Stimulated activated CD4-positive, alpha-beta T cell treated with anti-CD3 and anti-CD28 coated beads, Interleukin-4, amount 100 ng/mL, for 48 hours (primary cell): ENCODE data around the gene HINFP.
"Not testable (repeated sequence)": the region's sequence is repeated elsewhere in the genome, so short reads cannot be mapped to it uniquely, and the experiment has no call there.

Source experiments
- DNase-seq, 2 donors: peaks; one replicate each; pipeline ENCODE4 v3.0.0-alpha.2; 2020; ENCODE audit warnings: low read depth in 2 of 2

The HINFP gene

DNA sequence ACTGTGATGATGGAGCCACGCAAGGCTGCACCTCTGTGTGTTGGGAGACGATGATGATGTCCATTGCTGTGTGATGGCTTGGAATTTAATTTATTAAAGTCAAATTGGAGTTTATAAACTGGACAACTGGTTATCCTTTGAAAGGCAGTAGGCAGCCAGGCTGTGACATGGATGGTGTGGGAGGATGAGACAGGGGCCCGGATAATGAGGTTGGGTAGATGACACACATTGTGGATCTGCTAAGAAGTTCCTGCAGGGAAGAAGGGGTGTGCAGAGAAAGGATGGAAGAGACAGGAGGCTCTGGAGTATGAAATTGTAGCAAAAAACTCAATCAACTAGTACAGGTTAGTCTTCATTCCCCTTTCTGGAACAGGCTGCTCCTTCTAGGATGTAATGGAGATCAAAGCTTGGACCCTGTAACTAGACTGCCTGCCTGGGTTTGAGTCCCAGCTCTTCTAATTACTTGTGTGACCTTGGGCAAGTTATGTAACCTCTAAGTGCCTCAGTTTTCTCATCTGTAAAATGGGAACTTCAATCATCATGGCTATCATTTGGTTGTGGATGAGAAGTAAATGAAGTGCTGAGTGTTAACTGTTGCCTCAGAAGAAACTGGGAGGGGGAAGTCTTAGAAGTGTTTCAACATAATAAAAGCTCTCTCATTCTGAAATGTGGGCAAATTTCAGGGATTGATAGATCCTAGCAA, 4.2 kb upstream of the HINFP start:
- no peak for DNase-seq

DNA sequence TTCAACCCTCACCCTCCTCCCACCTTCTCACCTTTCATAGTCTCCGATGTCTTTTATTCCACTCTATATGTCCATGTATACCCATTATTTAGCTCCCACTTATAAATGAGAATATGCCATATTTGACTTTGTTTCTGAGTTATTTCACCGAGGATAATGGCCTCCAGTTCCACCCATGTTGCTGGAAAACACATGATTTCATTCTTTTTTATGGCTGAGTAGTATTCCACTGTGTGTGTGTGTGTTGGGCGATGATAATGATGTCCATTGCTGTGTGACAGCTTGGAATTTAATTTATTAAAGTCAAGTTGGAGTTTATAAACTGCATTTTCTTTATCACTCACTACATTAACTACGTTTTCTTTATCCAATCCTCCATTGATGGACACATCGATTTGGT, 3.2 kb upstream of the HINFP start:
- DNase-seq: no peak

GRCh38 chr11:119118946-119119345, 2.4 kb upstream of the HINFP start:
- no peak for DNase-seq

- DNase-seq: no peak
Measured at GRCh38 chr11:119120639-119121007, 757 bp upstream of the HINFP start.

DNA sequence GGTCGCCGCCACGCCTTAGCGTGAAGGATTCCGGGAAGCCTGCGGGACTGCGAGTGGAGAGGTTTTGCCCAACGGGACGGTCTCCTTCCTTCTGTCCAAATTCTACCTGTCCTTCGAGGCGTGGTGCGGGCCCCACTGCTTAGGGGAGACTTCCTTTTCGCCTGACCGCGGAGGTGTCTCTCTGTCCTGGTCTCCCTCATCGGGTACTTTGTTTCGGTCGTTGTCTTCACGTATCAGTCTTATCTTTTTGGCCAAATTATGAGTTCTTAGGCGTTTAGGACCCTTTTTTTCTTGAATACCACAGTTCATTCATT, 388 bp downstream of the HINFP start:
- DNase-seq: no peak

GRCh38 chr11:119125821-119126220, 4.4 kb downstream of the HINFP start:
- no peak for DNase-seq

GRCh38 chr11:119126675-119127268, 5.4 kb downstream of the HINFP start:
- DNase-seq: no peak

- DNase-seq: no peak
Measured at GRCh38 chr11:119130662-119131061, 9.3 kb downstream of the HINFP start.

DNA sequence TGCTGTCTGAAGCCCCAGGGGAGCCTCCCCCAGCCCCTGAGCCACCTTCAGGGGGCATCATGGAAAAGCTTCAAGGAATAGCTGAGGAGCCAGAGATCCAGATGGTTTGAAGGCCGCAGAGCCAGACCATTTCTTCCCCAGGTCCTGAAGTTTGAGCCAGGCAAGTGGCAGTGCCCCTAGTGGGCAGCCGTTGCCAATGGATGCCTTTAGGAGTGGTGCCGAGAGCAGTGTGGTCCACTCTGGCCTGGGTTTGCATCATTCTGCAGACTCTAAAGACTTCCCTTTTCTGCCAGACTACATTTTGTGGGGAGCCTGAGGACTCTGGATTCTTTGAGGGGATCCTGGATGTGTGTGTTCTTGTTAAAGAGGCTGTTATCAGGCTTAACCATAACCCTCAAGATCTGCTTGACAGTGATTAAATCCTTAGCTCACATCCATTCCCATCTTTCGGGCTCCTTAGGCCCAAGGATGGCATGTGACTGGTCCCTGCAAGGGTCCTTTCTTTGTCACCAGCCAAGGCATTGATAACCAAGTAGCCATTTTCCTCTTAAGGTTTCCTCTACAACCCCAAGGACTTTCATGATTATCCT, 13.1 kb downstream of the HINFP start:
- no peak for DNase-seq

- DNase-seq: not testable (repeated sequence)
Measured at GRCh38 chr11:119139276-119139675, 17.9 kb downstream of the HINFP start.

- DNase-seq: no peak
Measured at GRCh38 chr11:119144825-119145486, 23.6 kb downstream of the HINFP start.

DNA sequence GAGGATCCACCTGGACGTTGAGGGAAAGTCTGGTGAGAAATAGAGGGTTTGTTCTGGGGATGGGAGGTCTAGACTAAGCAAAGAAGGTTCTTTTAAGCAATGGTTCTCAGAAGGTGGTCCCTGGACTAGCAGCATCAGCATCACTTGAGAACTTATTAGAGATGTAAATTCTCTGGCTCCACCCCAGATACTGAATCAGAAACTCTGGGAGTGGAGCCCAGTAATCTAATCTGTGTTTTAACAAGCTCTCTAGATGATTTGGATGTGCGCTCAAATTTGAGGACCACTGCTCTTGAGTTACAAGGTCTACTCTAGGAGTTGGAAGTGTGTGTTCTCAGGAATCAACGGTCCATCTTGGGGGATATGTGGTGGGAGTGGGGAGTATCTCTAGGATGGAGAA, 24.2 kb downstream of the HINFP start:
- no peak for DNase-seq

DNA sequence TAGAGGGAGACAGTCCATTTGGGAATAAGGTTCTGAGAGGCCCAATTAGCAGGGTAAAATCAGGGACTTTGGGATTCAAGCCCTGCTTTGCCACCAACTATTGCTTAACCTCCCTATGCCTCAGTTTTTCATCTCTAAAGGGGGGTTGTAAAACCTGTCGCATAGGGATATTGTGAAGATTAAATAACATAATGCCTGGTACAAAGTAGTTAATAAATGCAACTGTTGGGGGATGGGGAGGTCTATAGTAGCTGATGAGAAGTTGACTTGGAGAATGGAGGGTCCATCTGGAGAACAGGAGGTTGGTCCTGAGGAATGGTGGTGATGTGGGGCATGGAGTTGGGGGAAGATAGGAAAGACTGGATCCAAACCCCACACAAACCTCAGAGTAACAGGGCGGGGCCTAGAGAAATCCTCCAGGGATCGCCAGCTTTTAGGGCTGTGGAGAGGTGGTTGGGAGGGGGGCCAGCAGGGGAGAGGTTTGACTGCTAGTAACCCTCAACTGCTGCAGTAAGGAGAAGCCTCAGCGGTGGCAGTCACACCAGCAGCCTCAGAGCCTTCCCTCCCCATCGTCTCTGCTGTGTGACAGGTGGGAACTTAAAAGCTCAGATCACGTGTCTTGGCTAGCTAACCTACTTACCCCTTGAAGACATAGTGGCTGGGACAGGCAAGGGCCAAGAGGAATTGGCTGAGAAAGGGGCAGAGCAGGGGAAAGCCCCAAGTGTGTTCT, 26.4 kb downstream of the HINFP start:
- no peak for DNase-seq

- no peak for DNase-seq
Measured at GRCh38 chr11:119148720-119149017, 27.3 kb downstream of the HINFP start.

GRCh38 chr11:119149018-119149785, 27.8 kb downstream of the HINFP start, which contains the start of gene ABCG4:
TSS of gene ABCG4 (plus strand) at chr11:119149052. CDS start at chr11:119149966, 914 bp downstream.
- DNase-seq: no peak

- no peak for DNase-seq
Measured at GRCh38 chr11:119149786-119150275, 28.5 kb downstream of the HINFP start.

GRCh38 chr11:119152043-119152442, 30.7 kb downstream of the HINFP start:
- no peak for DNase-seq

DNA sequence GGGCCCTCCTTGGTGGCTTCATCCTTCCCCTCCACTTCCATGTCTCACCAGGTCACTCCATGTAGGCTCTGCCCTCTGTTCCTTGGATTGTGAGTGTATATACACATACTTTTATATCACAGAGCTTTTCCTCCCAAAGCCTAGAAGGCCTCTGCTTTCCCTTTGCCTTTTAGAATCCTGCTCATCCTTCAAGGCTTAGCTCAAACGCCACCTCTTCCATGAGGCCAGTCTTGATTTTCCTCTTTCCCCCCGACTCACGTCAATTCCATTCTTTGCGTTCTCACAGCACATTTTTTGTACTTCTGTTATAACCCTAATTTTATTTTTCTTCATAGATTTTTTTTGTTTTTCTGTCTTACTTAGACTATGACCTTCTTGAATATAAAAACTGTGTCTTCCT, 31.2 kb downstream of the HINFP start:
- no peak for DNase-seq

GRCh38 chr11:119153049-119153818, 31.9 kb downstream of the HINFP start:
- DNase-seq: no peak

GRCh38 chr11:119154178-119154577, 32.8 kb downstream of the HINFP start:
- no peak for DNase-seq
